ENCODE measurements around the gene PLPP2. TPM values are rescaled to one million over a fixed set of nuclear protein-coding genes. Genes with fewer than 3 reads are reported as not detected.

The PLPP2 gene
- polyA plus RNA-seq, 1 donor (not counting 4 experiments of a cell fraction or from before 2014, with no cell fraction given) = 13.6 TPM

- no peak overlapping the region for H2AFZ ChIP-seq (ENCODE audit: control insufficient read depth, low read length)
- peaks cover 14 to 18% of the 10 kb centered on the region in 2 experiments for H3K36me3 ChIP-seq (ENCODE audit: control insufficient read depth in 2 of 2, extremely low read depth in 1 of 2, insufficient read depth in 2 of 2, low read length in 2 of 2)
- no peak overlapping the region for H3K4me2 ChIP-seq (ENCODE audit: control insufficient read depth, extremely low read depth, insufficient read depth, low read depth, low read length)
- TF ChIP-seq, protein P1, sequence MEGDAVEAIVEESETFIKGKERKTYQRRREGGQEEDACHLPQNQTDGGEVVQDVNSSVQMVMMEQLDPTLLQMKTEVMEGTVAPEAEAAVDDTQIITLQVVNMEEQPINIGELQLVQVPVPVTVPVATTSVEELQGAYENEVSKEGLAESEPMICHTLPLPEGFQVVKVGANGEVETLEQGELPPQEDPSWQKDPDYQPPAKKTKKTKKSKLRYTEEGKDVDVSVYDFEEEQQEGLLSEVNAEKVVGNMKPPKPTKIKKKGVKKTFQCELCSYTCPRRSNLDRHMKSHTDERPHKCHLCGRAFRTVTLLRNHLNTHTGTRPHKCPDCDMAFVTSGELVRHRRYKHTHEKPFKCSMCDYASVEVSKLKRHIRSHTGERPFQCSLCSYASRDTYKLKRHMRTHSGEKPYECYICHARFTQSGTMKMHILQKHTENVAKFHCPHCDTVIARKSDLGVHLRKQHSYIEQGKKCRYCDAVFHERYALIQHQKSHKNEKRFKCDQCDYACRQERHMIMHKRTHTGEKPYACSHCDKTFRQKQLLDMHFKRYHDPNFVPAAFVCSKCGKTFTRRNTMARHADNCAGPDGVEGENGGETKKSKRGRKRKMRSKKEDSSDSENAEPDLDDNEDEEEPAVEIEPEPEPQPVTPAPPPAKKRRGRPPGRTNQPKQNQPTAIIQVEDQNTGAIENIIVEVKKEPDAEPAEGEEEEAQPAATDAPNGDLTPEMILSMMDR (optimal IDR thresholded peaks at IDR 0.05 in 1 of 3, IDR thresholded peaks at IDR 0.05 in 1 of 3, conservative IDR thresholded peaks at IDR 0.05 in 1 of 3; ENCODE audit: extremely low read depth in 1 of 3, insufficient read depth in 2 of 3, low read length in 3 of 3) = no peak
- no peak for TF ChIP-seq EZH2 (IDR thresholded peaks at IDR 0.05; ENCODE audit: low read length)
- H3K9me1 ChIP-seq (ENCODE audit: control insufficient read depth, extremely low read depth, insufficient read depth, low read length) = no peaks in the 10 kb centered on the region
- H3K79me2 ChIP-seq (ENCODE audit: control insufficient read depth, insufficient read depth, low read length) = peaks cover 64% of the 10 kb centered on the region
- DNase-seq (ENCODE audit: low read depth, low spot score) (no peak), FAIRE-seq (no peak)
- no peak overlapping the region for H3K9ac ChIP-seq (ENCODE audit: control insufficient read depth, extremely low read depth, insufficient read depth, low read length)
- H3K4me3 ChIP-seq (ENCODE audit: control insufficient read depth in 2 of 3, extremely low read depth in 1 of 3, insufficient read depth in 2 of 3, low read depth in 1 of 3, low read length in 3 of 3) = no peak overlapping the region
- H4K20me1 ChIP-seq (ENCODE audit: control insufficient read depth, extremely low read depth, insufficient read depth, low read length) = peaks cover 17% of the 10 kb centered on the region
- H3K4me1 ChIP-seq (ENCODE audit: control insufficient read depth, extremely low read depth, insufficient read depth, low read length) = no peaks in the 10 kb centered on the region
- no peaks in the 10 kb centered on the region for H3K27me3 ChIP-seq (ENCODE audit: control insufficient read depth, extremely low read depth, insufficient read depth, low read length)
- H3K9me3 ChIP-seq (ENCODE audit: control insufficient read depth, low read depth, low read length) = no peaks in the 10 kb centered on the region
- H3K27ac ChIP-seq (ENCODE audit: control insufficient read depth, insufficient read depth, low read length) = no peak overlapping the region
- dilution Hi-C loops (cut with MboI; ENCODE audit: extremely low pct_ligation_motif_present, low sequenced_read_pairs) = no loop called here
Observed at GRCh38 chr19:336067-336614, 44.9 kb upstream of the PLPP2 start.

DNA sequence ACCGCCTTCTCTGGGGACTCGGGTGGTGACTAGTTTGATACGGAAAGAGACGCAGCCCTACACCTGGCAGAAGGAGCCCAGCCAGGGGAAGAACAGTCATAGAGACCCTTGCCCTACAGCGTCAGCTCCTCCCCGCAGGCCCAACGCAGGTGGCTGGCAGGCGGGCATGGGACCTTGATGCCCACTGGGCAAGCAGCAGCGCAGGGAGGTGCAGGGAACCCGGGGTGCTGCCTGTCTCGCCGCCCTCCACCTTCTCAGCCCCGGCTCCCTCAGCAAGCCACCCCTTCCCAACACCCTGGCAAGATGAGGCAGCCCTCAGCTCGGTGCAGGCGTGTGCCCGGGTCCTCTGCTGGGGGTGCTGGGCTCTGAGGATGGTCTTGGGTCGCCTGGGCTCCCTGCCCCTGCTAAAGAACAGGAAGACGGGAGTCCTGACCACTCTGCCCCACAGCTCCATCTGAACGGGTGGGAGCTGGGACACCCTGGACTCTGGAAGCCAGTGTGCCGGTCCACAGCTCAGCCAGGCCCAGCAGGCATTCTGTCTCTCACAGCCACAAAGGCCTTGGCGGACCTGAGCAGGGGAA is 44.4 kb upstream of the PLPP2 start:
- Histone ChIP-seq H3K4me2 (ENCODE audit: control insufficient read depth, extremely low read depth, insufficient read depth, low read depth, low read length) (no peak overlapping the region), H3K27ac (ENCODE audit: control insufficient read depth, insufficient read depth, low read length) (no peak overlapping the region), H3K4me1 (ENCODE audit: control insufficient read depth, extremely low read depth, insufficient read depth, low read length) (no peaks in the 10 kb centered on the region), H3K27me3 (ENCODE audit: control insufficient read depth, extremely low read depth, insufficient read depth, low read length) (no peaks in the 10 kb centered on the region), H3K9ac (ENCODE audit: control insufficient read depth, extremely low read depth, insufficient read depth, low read length) (no peak overlapping the region), H3K36me3 (ENCODE audit: control insufficient read depth in 2 of 2, extremely low read depth in 1 of 2, insufficient read depth in 2 of 2, low read length in 2 of 2) (peaks cover 14 to 15% of the 10 kb centered on the region in 2 experiments), H2AFZ (ENCODE audit: control insufficient read depth, low read length) (no peak overlapping the region), H3K79me2 (ENCODE audit: control insufficient read depth, insufficient read depth, low read length) (peaks cover 61% of the 10 kb centered on the region), H3K9me3 (ENCODE audit: control insufficient read depth, low read depth, low read length) (peaks cover 1% of the 10 kb centered on the region), H3K9me1 (ENCODE audit: control insufficient read depth, extremely low read depth, insufficient read depth, low read length) (no peaks in the 10 kb centered on the region), H3K4me3 (ENCODE audit: control insufficient read depth in 2 of 3, extremely low read depth in 1 of 3, insufficient read depth in 2 of 3, low read depth in 1 of 3, low read length in 3 of 3) (no peak overlapping the region), H4K20me1 (ENCODE audit: control insufficient read depth, extremely low read depth, insufficient read depth, low read length) (peaks cover 12% of the 10 kb centered on the region)
- DNase-seq (ENCODE audit: low read depth, low spot score) (no peak), FAIRE-seq (no peak)
- TF ChIP-seq, protein P1 (optimal IDR thresholded peaks at IDR 0.05 in 1 of 3, IDR thresholded peaks at IDR 0.05 in 1 of 3, conservative IDR thresholded peaks at IDR 0.05 in 1 of 3; ENCODE audit: extremely low read depth in 1 of 3, insufficient read depth in 2 of 3, low read length in 3 of 3) = no peak
- no peak for TF ChIP-seq EZH2 (IDR thresholded peaks at IDR 0.05; ENCODE audit: low read length)
- dilution Hi-C loops (cut with MboI; ENCODE audit: extremely low pct_ligation_motif_present, low sequenced_read_pairs) = no loop called here
